HG03378 (cell line): ENCODE results near the gene COG4.
"Not testable (repeated sequence)": the region's sequence is repeated elsewhere in the genome, so short reads cannot be mapped to it uniquely, and the experiment has no call there.

Experiments
- ATAC-seq: cut with Tn5 transposase; IDR thresholded peaks from one replicate; pipeline ENCODE4 v1.9.1; 2021; ENCODE audit warnings: mild to moderate bottlenecking, moderate library complexity; ENCODE audit not compliant: unreplicated experiment

Gene COG4

DNA sequence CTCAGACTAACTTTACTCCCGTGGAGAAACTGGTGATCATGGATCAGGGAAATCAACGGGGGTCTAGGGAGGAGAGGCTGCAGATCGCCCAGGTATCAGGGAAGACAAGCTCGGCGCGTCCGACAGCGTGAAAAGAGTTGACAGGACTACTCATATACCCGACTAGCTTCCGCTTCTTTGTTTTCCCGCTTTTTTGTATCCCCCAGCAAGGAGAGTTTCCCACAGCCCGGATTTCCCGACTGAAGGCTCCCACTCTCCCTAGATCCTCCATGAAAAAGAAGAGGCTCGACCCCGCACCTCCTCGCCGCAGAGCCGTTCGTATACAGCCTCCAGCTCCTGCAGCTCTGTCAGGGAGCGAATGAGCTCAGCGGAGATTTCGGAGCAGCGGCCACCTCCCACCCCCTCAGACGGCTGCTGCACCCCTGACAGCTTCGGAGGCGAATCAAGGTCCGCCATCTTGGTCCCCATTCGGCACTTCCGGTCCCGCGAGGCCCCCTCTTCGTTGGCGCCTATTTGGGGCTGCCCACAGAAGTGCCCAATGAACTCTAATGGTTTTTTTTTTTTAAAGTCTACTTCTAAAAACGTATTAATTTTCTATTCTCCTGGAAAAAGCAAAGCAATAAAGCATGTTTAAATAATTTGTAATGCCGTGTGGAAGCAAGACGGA lies at the start of gene COG4:
TSS of gene COG4 (minus strand) at position 479 of the 667 bp plus-strand sequence. CDS start at position 468, 11 bp downstream.
- peak; percentile 54 for ATAC-seq

DNA sequence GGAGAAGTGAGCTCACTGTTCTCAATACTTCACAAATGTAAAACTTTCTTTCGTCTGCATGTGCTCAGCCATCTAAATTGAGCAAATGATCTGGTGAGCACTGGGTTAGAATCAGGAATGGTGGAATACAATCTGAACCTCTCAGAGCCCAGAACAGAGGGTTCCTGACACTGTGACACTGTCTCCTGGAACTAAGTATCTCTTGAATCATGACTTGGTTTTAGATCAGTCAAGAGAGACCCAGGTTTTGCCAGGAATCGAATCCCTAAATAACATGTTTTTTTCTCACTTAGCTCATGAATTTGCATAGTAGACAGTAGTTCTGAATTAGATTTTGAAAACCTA lies 49.5 kb upstream of the COG4 start:
- ATAC-seq, result no peak

DNA sequence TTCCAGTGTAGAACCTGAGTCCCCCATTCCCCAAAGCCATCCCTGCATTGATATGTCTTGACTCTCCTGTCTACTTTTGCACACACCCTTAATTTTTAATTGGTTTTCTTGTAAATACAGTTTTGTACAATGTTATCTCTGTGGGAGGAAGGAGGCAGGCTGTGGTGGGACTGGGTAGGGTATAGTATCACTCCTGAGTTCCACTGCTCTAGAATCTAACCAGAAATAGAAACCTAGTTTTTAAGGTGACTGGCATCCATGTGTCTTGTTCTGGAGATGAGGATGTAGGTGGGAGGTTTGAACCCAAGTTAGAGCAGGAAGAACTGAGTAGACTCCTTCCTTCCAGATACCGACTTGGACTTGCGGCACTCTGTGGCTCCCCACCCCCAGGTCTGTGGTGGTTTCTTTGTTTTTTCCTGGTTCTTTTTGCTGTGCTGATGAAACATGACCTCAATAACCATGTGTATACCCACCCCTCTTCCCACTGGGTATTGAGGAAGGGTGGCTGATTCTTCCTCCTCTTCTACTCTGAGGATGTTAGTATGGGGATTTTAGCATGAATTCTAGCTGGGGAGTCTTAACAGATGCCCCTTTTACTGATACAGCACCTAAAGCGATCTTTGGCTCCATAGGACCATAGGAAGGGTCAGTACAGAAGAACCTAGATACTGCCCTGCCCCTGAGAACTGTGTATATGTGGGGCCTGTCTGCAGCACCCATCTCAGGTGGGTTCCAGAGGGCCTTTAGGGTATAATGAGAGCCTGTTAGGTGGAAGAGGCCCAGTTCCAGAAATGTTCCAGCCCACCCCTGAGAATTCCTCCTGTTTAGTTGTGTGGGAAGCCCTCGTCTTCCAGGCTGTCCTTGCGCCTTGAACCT lies 48.9 kb upstream of the COG4 start:
- ATAC-seq, result no peak

DNA sequence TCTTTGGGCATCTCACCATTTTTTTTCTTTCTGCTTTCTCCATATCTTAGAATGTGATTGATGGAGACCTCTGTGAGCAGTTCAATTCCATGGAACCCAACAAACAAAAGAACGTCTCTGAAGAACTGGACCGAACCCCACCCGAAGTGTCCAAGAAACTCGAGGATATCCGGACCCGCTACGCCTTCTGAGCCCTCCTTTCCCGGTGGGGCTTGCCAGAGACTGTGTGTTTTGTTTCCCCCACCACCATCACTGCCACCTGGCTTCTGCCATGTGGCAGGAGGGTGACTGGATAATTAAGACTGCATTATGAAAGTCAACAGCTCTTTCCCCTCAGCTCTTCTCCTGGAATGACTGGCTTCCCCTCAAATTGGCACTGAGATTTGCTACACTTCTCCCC lies 48.3 kb upstream of the COG4 start:
- ATAC-seq, result no peak

DNA sequence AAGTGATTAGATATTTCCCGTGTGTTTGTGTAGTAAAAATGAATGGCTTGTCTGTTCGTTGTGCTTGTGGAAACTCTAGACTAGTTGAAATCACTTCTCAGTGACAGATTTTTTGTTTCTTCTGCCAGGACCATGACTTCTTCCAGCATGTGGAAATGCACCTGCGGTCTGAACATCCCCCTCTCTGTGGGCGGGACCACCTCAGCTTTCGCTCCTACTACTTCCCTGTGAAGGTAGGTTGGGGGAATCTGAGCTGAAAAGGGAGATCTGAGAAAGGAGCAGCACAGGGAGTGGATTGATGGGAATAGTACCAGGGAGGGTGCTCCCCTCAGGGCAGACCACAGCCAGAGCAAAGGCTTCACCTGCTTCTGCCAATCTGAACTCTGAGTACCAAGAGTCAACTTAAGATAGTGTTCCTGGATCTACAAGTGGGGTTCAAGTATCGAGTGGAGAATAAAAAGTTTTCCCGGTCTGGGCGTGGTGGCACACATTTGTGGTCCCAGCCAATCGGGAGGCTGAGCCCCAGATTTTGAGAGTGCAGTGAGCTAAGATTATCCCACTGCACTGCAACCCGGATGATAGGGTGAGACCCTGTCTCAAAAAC lies 47.7 kb upstream of the COG4 start:
- no peak for ATAC-seq

DNA sequence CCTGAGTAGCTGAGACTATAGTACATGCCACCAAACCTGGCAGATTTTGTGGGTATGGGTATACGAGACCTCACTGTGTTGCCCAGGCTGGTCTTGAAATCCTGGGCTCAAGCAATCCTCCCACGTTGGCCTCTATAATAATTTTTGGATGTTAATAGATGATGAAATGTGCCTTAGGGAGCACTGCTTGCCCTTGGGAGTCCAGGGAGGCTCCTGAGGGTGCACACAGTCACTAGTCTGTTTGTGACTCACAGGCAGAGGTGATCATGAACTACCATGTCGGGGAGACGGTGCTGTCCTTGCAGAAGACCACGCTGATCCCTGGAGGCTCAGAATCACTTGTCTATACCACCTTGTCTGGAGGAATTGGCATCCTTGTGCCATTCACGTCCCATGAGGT lies 46.4 kb upstream of the COG4 start:
- ATAC-seq, result no peak

DNA sequence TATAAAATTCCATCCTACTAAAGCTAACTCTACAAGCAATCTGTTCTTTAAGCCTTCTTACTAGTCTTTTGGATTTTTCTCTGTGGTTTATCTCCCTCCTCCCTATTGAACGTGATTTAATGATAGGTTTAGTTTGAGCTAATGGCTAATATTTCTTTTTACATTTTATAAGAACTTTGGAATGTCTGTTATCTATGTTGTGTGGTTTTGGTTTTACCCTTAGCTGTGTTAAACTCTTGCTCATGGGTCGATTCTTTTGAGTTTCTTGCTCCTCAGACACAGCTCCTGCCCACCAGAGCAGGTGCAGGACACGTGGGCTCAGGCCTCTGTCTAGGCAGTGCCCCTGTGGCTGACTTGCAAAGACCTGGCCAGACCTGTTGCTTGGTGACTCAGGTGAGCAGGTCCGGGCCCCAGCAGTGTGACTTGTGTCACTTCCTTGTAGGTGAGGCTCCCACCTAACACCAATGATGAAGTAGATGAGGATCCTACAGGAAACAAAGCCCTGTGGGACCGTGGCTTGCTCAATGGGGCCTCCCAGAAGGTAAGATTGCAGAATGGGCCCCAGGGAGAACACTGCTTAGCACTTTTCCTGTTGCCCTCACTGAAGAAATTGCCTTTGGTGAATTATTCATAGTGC lies 45.4 kb upstream of the COG4 start:
- no peak for ATAC-seq

DNA sequence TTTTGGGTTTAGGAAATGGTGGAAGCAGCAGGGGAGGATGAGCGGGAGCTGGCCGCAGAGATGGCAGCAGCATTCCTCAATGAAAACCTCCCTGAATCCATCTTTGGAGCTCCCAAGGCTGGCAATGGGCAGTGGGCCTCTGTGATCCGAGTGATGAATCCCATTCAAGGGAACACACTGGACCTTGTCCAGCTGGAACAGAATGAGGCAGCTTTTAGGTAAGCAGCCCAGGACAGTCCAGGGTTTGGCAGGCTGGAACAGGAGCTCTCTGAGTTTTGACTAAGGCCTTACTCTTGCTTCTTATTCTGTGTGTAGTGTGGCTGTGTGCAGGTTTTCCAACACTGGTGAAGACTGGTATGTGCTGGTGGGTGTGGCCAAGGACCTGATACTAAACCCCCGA lies 41.7 kb upstream of the COG4 start:
- ATAC-seq, result no peak

DNA sequence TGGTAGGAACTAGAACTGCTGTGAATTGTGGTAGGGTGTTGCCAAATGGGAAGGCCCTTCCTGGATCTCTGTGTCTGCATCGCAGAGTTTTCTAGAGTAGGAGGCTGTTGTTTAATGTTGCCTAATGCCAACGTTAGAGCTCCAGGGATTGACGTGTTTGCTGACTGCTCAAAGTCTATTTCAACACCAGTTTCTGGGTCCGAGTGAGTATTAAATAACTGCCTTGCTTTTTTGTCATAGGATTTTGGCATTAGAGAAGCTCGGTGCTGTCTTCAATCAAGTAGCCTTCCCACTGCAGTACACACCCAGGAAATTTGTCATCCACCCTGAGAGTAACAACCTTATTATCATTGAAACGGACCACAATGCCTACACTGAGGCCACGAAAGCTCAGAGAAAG lies 40.3 kb upstream of the COG4 start:
- no peak for ATAC-seq

DNA sequence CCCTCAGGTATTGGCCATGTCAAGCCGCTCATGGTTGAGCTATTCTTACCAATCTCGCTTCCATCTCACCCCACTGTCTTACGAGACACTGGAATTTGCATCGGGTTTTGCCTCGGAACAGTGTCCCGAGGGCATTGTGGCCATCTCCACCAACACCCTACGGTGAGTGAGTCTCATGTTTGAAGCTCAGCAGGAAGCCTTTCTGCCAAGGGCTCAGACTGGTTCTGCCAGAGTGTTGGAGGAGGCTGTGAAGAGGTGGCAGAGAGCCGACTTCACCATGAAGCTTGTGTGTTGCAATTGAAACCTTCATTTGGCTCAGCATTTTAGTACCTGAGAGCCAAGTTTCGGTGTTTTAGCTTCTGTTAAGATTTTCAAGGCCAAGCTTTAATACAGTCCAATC lies 38.3 kb upstream of the COG4 start:
- no peak for ATAC-seq

DNA sequence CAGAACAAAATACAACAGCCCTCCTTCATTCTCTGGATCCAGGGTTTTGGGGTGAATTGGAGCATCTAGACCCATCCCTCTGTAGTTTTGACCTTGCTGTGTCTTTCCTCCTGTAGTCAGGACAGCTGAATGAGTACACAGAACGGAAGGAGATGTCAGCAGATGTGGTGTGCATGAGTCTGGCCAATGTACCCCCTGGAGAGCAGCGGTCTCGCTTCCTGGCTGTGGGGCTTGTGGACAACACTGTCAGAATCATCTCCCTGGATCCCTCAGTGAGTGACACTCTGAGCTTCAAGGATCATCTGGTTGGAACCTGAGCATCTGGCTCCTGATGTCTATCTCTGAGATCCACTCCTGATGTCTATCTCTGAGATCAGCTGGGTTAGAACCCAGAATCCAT lies 32.7 kb upstream of the COG4 start:
- ATAC-seq, result no peak

DNA sequence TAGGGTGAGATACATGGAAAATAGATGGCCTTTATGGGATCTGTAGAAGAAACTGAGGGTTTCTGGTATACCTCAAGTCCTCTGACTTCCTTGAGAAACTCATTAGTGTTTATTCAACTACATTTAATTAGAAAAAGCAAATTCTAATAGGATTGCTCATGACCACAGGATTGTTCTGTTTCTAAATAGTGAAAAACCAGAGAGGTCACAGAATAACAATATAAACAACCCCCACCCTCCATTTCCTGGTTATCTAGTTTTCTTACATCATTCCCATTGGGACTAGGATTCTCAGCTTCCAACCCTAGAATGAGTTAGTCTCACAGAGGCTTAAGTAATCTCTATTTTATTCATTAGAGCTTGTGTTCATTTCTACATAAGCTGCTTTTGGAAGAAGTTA lies 30.3 kb upstream of the COG4 start:
- no peak for ATAC-seq

DNA sequence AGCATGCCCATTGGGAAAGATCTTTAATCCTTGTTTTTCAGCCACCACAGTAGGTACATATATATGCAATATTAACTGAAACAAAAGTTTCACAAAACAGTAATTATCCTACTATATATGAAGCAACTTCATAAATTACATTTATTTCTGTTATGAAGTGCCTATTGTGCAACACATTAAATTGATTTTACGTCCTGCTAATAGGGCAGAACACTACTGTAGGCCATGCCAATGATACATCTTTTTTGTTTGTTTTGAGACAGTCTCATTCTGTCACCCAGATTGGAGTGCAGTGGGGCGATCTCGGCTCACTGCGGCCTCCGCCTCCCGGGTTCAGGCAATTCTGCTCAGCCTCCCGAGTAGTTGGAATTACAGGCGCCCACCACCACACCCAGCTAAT lies 29.3 kb upstream of the COG4 start:
- no peak for ATAC-seq

DNA sequence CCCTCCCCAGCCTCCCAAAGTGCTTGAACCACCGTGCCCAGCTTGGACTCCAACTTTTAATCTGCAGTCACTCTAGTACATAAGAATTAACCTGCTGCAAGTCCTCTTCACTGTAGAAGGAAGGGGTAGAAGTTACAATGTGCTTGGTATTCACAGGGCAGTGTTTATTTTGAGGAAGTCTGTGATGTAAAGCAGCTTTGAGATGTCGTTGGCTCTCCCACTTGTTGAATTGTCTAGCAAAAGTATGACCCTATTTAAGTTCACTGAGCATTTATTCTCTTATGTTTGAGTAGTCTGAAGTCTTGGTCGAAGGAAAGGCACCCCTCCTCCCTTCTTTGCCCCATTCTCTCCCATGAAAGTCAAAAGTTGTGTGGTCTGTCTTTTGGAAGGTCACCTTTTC lies 28.4 kb upstream of the COG4 start:
- no peak for ATAC-seq

DNA sequence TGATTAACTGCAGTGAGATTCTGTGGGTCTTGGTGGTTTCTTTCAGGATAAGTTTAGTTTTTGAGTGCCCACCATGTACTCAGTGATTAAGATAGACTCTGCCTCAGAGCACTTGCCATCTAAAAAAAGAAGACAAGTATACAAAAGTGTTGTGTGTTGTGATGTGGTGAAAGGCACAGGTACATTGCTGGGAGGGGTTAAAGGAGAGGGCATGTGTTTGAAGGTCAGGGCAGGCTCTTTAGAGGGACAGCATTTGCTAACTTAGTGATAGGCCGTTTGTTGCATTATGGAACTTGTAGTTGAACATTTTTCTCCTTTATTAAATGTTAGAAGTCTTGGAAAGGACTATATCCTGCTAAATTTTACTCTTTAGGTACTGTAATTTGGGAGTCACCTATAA lies 26.7 kb upstream of the COG4 start:
- no peak for ATAC-seq

DNA sequence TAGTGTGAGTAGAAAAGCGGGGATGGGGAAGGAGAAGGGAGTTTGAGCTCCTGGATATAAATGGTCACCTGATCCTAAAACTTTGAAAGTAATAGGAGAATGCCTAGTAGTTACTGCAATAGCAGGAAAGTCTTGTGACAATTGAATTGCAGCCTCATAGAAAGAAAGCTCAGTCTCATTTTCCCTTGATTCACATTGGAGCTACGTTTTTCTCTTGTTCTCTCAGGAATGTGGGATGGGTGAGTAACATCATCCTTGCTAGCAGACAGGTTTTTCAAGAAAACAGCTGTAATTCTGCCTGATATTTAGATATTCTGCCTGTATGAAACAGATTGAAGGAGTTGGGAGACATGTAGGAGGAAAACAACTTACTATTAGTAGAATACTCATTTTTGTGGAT lies 25.6 kb upstream of the COG4 start:
- no peak for ATAC-seq

DNA sequence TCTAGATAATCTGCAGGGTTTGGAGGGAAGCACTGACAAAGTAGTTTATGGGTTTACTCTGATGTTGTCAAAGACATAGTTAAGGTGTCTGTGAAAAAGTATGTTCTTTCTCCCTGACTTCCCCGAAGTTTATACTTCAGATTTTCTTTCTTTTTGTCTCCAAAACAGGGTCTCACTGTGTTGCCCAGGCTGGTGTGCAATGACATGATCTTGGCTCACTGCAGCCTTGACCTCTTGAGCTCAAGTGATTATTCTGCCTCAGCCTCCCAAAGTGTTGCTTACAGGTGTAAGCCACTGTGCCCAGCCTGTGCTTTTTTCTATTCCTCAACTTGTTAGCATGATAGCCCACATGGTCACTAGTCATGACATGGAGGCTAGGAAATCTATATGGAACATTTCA lies 21.2 kb upstream of the COG4 start:
- ATAC-seq, result no peak

DNA sequence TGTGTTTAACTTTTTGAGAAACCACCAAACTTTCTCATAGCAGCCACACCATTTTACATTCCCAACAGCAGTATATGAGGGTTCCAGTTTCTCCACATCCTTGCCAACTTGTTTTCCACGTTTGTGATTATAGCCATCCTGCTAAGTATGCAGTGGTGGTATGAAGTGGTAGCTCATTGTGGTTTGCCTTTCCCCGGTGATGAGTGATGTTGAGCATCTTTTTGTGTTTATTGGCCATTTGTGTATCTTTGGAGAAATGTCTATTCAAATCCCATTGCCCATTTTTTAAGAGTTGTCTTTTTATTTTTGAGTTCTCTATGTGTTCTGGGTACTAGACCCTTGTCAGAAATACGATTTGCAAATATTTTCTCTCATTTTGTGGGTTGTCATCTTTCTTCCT lies 17.6 kb upstream of the COG4 start:
- no peak for ATAC-seq

DNA sequence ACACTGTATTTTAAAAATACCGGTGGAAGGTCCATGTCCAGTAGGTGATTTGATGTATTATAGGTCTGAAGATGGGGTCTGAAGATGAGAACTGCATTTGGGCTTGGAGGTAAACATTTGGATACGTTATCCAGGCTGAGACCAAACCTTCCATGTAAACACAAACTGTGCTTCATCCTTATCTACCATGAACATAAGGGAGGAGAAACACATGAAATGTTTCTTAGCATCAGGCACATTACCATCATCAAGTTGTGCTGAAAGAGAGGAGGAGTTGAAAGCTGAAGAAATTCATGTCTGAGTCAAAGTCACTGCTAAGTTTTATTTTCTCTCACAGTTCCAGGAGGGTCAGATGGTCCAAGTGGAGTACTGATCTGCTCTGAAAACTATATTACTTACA lies 11.6 kb upstream of the COG4 start:
- ATAC-seq, result no peak

DNA sequence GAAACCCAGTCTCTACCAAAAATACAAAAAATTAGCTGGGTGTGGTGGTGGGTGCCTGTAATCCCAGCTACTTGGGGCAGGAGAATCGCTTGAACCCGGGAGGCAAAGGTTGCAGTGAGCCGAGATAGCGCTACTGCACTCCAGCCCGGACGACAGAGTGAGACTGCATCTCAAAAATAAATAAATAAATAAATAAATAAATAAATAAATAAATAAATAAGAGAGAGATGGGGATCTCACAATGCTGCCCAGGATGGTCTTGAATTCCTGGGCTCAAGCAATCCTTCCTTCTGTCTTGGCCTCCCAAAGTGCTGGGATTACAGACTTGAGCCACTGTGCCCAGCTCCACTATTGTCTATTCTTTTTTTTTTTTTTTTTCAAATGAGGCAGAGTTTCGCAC lies 6.6 kb upstream of the COG4 start:
- not testable (repeated sequence) for ATAC-seq

DNA sequence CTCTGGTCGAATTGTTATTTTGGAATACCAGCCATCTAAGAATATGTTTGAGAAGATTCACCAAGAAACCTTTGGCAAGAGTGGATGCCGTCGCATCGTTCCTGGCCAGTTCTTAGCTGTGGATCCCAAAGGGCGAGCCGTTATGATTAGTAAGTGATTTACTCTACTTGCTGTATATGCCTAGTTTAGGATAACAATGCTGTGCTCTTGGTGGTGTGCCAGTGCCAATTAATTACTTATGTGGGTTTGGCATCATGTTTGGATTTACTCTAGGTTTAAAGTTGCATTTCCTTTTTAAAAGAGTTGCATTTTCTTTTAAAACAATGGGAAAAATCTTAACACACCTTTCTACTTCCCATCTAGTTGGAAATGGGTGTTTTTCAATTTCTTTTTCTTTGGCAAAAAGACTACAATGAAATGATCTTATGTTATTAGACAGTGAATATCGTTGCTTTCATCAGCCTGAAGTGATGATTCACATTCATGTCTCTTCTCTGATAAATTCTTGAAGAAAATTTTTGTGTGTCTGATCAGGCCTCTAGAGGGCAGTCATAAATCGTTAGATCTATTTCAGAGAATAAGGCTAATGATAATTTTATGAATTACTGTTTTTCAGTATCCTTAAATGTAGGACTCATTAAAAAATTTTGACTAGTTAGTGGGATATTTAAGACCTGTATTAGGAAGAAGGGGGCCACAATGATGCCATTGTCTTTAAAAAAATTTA lies 5.9 kb upstream of the COG4 start:
- ATAC-seq, result no peak
